A549 (cell line): ENCODE results near the gene GRID2.

Experiments used
- CEBPB ChIP-seq, 2 experiments: fragments of >200 bp in 1 of 2; sonication (Bioruptor Twin) in 1 of 2; formaldehyde crosslinking in 1 of 2; IDR thresholded peaks; 2 replicates each; pipeline ENCODE4 v1.6.1; 2012 to 2016
- EP300 ChIP-seq, 2 experiments: fragments of >200 bp; sonication (Bioruptor Twin); formaldehyde crosslinking; IDR thresholded peaks; 2 replicates in 1 of 2; 3 replicates in 1 of 2; pipeline ENCODE4 v1.6.1; 2016 to 2017
- JUNB ChIP-seq: fragments of >200 bp; sonication (Bioruptor Twin); formaldehyde crosslinking; IDR thresholded peaks from 2 replicates; pipeline ENCODE4 v1.6.1; 2016
- POLR2A ChIP-seq: IDR thresholded peaks from 2 replicates; pipeline ENCODE4 v1.6.1; 2012; ENCODE audit warnings: mild to moderate bottlenecking, low read length
- RAD21 ChIP-seq, 2 experiments: fragments of >200 bp in 1 of 2; sonication (Bioruptor Twin) in 1 of 2; formaldehyde crosslinking in 1 of 2; IDR thresholded peaks in 1 of 2; conservative IDR thresholded peaks in 1 of 2; 2 replicates in 1 of 2; 3 replicates in 1 of 2; pipeline ENCODE4 v1.6.1; 2012 to 2018; ENCODE audit warnings: inconsistent platforms in 1 of 2
- TP53 ChIP-seq: fragments of 250-450 bp; sonication (Bioruptor Pico); IDR thresholded peaks from 2 replicates; pipeline ENCODE4 v1.5.0; 2021; ENCODE audit warnings: mild to moderate bottlenecking, moderate library complexity
- TF ChIP-seq, protein P1 (sequence below): fragments of >200 bp; sonication (Bioruptor Twin); formaldehyde crosslinking; IDR thresholded peaks from 3 replicates; pipeline ENCODE4 v1.5.1; 2016

DNA sequence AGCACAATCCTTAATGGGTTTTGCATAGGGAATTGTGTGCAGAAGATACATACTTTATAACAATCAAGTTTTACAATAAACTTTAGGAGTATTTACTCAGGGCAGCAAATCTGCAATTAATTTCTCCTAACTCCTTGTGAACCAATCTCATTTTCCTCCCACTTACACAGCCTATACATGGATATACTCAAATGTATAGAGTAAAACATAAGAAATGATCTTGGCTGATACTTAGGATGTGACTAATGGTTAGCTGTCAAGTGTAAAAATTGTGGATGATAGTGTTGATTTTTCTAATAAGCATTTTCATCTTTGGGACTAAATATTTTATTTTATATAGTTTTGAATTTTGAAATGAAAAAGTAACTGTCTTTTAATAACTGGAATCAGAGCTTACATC, 759.6 kb downstream of the GRID2 start:
- no peak for TF ChIP-seq POLR2A
- TF ChIP-seq, protein P1, sequence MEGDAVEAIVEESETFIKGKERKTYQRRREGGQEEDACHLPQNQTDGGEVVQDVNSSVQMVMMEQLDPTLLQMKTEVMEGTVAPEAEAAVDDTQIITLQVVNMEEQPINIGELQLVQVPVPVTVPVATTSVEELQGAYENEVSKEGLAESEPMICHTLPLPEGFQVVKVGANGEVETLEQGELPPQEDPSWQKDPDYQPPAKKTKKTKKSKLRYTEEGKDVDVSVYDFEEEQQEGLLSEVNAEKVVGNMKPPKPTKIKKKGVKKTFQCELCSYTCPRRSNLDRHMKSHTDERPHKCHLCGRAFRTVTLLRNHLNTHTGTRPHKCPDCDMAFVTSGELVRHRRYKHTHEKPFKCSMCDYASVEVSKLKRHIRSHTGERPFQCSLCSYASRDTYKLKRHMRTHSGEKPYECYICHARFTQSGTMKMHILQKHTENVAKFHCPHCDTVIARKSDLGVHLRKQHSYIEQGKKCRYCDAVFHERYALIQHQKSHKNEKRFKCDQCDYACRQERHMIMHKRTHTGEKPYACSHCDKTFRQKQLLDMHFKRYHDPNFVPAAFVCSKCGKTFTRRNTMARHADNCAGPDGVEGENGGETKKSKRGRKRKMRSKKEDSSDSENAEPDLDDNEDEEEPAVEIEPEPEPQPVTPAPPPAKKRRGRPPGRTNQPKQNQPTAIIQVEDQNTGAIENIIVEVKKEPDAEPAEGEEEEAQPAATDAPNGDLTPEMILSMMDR = no peak
- TF ChIP-seq JUNB = no peak
- TF ChIP-seq CEBPB (IDR thresholded peaks at IDR 0.05) = no peak
- no peak for TF ChIP-seq EP300 (IDR thresholded peaks at IDR 0.05)
- no peak for TF ChIP-seq RAD21 (conservative IDR thresholded peaks at IDR 0.05 in 1 of 2, IDR thresholded peaks at IDR 0.05 in 1 of 2)
- no peak for TF ChIP-seq TP53 (CRISPR knock-in tag)
